ENCODE data around the gene MYH9. TPM values are rescaled to one million over a fixed set of nuclear protein-coding genes. Genes with fewer than 3 reads are reported as not detected.
A peak's percentile ranks its signal among the peaks of the same experiment; 100 is the strongest.
"Not testable (repeated sequence)": the region's sequence is repeated elsewhere in the genome, so short reads cannot be mapped to it uniquely, and the experiment has no call there.

Gene MYH9
- total RNA-seq, 2 donors from 2014 or later: 294 to 323 TPM

DNA sequence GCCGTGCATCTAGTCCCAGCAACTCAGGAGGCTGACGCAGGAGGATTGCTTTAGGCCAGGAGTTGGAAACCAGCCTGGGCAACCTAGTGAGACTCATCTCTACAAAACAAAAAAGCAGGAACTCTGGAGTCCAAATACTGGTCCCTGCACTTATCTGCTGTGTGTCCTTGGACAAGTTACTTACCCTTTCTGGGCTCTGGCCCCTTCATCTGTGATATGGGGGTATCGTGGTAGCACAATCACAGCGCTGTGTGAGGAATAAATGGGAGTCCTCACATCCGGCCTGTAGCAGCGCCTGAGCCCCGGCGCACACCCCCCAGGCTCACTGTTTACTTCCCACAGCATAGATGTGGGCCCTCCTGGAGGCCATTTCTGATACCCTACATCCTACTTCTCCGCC lies 44.2 kb upstream of the MYH9 start:
- DNase-seq (no peak), ATAC-seq (no peak)
- peak overlapping the region; percentile 83 to 90 (median 86) for H3K27ac ChIP-seq
- peaks cover 53% of the 10 kb centered on the region for H3K4me1 ChIP-seq
- H3K27me3 ChIP-seq: no peaks in the 10 kb centered on the region
- no peak overlapping the region for H3K4me3 ChIP-seq
- no peaks in the 10 kb centered on the region for H3K9me3 ChIP-seq
- WGBS, 2 donors: 78 to 82% methylated on average over 9 of the region's 9 CpGs
- TF ChIP-seq POLR2A (IDR thresholded peaks at IDR 0.05): no peak
- no peaks in the 10 kb centered on the region for H3K36me3 ChIP-seq (replicated peaks in 1 of 2; ENCODE audit: insufficient read depth in 1 of 2, low read depth in 2 of 2)
- intact Hi-C loops (cut with DNase I): no loop called here

DNA sequence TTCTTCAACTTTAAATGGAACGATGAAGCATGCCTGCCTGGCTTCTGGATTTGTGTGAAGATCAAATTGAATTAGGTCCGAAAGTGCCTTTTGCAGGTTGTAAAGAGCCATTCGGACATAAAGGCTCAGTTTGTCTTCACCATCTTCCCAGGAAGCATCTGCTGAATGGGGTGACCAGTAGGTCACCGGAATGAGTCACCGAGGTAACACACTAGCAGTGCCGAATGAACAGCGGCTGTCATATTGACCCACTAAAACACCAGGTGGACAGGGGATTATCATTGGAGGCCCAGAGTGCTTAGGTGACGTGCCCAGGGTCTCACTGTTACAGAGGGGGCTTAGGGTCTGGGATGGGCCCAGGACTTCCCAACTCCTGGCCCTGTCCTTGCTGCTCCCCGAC lies 43.1 kb upstream of the MYH9 start:
- DNase-seq (no peak), ATAC-seq (no peak)
- Histone ChIP-seq H3K27ac (no peak overlapping the region), H3K36me3 (replicated peaks in 1 of 2; ENCODE audit: insufficient read depth in 1 of 2, low read depth in 2 of 2) (no peaks in the 10 kb centered on the region), H3K4me3 (no peak overlapping the region), H3K27me3 (no peaks in the 10 kb centered on the region), H3K9me3 (no peaks in the 10 kb centered on the region), H3K4me1 (peaks cover 43% of the 10 kb centered on the region)
- TF ChIP-seq, protein P1, sequence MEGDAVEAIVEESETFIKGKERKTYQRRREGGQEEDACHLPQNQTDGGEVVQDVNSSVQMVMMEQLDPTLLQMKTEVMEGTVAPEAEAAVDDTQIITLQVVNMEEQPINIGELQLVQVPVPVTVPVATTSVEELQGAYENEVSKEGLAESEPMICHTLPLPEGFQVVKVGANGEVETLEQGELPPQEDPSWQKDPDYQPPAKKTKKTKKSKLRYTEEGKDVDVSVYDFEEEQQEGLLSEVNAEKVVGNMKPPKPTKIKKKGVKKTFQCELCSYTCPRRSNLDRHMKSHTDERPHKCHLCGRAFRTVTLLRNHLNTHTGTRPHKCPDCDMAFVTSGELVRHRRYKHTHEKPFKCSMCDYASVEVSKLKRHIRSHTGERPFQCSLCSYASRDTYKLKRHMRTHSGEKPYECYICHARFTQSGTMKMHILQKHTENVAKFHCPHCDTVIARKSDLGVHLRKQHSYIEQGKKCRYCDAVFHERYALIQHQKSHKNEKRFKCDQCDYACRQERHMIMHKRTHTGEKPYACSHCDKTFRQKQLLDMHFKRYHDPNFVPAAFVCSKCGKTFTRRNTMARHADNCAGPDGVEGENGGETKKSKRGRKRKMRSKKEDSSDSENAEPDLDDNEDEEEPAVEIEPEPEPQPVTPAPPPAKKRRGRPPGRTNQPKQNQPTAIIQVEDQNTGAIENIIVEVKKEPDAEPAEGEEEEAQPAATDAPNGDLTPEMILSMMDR (IDR thresholded peaks at IDR 0.05): no peak
- TF ChIP-seq POLR2A (IDR thresholded peaks at IDR 0.05): no peak
- 81 to 88% methylated on average over 9 of the region's 9 CpGs for WGBS, 2 donors
- intact Hi-C loops (cut with DNase I): no loop called here

DNA sequence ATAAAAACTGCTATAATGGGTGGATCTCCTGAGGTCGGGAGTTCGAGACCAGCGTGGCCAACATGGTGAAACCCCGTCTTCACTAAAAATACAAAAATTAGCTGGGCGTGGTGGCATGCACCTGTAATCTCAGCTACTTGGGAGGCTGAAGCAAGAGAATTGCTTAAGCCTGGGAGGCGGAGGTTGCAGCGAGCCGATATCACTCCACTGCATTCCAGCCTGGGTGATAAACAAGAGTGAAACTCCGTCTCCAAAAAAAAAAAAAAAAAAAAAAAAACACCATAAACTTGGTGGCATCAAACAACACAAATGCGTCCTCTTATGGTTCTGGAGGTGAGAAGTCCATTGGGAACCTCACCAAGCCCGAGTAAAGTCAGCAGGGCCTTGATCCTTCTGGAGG lies 40.2 kb upstream of the MYH9 start:
- intact Hi-C loops (cut with DNase I): not testable (repeated sequence)
- 89 to 96% methylated on average over 11 of the region's 11 CpGs for WGBS, 2 donors

DNA sequence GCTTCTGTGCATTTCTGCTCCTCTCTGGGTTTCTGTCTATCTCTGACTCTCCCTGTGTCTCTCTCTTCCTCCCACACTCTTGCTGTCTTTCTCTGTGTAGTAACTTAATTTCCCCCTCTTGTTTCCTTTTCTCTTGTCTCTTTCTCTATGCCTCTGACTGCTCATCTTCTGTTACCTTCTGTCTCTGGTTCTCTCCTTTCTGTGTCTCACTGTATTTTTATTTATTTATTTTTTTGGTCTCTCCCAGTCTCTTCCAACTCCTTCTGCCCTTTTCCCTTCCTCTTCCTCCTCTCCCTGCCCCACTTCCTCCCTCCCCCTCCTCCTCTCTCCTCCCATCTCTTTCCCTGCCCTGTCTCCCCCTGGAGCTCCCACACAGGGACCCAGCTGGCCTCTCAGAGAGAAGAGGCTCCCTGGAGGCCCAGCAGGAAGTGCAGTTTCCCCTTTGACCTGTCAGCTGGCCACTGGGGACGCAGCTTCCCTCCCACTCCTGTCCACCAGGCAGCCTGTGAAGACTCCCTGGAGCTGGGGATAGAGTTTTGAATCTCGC lies 38.3 kb upstream of the MYH9 start:
- H3K27me3 ChIP-seq: no peaks in the 10 kb centered on the region
- ATAC-seq (peak; percentile 48), DNase-seq (peak in 1 of 4 donors; percentile 48)
- intact Hi-C loops (cut with DNase I): no loop called here
- H3K9me3 ChIP-seq: no peaks in the 10 kb centered on the region
- no peaks in the 10 kb centered on the region for H3K36me3 ChIP-seq (replicated peaks in 1 of 2; ENCODE audit: insufficient read depth in 1 of 2, low read depth in 2 of 2)
- TF ChIP-seq, protein P1 (IDR thresholded peaks at IDR 0.05): no peak
- TF ChIP-seq POLR2A (IDR thresholded peaks at IDR 0.05): no peak
- H3K4me1 ChIP-seq: no peaks in the 10 kb centered on the region
- H3K27ac ChIP-seq: peak overlapping the region in 2 of 4 donors; percentile 23 to 32
- no peak overlapping the region for H3K4me3 ChIP-seq
- 67 to 85% methylated on average over 1 to 2 of the region's 2 CpGs for WGBS, 2 donors

More for the DNA sequence above, 40.2 kb upstream of the MYH9 start:
- H3K27ac ChIP-seq; DNase-seq; H3K27me3 ChIP-seq; ATAC-seq; H3K9me3 ChIP-seq; H3K36me3 ChIP-seq (replicated peaks in 1 of 2; ENCODE audit: insufficient read depth in 1 of 2, low read depth in 2 of 2); H3K4me3 ChIP-seq: not testable (repeated sequence)
- peaks cover 14% of the 10 kb centered on the region for H3K4me1 ChIP-seq

DNA sequence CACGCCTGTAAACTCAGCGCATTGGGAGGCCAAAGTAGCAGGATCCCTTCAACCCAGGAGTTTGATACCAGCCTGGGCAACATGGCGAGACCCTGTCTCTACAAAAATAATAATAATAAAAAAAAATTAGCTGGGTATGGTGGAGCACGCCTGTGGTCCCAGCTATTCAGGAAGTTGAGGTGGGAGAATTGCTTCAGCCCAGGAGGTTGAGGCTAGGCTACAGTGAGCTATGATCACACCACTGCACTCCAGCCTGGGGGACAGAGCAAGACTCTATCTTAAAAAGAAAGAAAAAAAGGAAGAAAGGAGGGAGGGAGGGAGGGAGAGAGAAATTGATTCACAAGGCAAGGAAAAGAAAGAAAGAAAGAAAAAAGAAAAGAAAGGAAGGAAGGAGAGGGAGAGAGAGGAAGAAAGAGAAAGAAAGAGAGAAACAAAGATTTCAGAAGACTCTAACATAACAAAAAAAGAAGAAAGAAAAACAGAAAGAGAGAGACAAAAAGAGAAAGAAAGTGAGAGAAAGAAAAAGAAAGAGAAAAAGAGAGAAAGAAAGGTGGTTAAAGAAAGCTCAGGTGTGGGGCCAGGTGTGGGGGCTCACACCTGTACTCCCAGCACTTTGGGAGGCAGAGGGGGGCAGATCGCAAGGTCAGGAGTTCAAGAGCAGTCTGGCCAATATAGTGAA lies 37.3 kb upstream of the MYH9 start:
- TF ChIP-seq, protein P1 (IDR thresholded peaks at IDR 0.05): no peak
- TF ChIP-seq POLR2A (IDR thresholded peaks at IDR 0.05): no peak
- H3K4me1 ChIP-seq: peaks cover 8% of the 10 kb centered on the region
- intact Hi-C loops (cut with DNase I): no loop called here
- DNase-seq: no peak
- ATAC-seq: no peak
- no peak overlapping the region for H3K27ac ChIP-seq
- H3K27me3 ChIP-seq: no peaks in the 10 kb centered on the region
- WGBS, 2 donors: 87 to 96% methylated on average over 5 of the region's 5 CpGs
- no peak overlapping the region for H3K4me3 ChIP-seq
- no peaks in the 10 kb centered on the region for H3K9me3 ChIP-seq
- H3K36me3 ChIP-seq (replicated peaks in 1 of 2; ENCODE audit: insufficient read depth in 1 of 2, low read depth in 2 of 2): no peaks in the 10 kb centered on the region

DNA sequence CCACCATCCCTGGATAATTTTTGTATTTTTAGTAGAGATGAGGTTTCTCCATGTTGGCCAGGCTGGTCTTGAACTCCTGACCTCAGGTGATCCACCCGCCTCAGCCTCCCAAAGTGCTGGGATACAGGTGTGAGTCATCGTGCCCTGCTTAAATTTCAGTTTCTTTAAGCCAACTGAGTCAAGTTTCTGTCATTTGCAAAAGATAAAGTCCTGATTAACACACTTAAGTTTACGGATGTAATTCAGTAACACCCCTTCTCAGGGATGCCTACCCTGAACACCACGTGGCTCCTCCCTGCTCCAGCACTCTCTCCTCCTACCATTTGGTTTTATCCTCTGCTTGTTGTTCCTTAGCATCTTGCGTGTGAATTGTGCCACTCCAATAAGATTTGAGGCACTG lies 36.7 kb upstream of the MYH9 start:
- H3K9me3 ChIP-seq; H3K27me3 ChIP-seq; H3K36me3 ChIP-seq (replicated peaks in 1 of 2; ENCODE audit: insufficient read depth in 1 of 2, low read depth in 2 of 2); DNase-seq; H3K27ac ChIP-seq; H3K4me3 ChIP-seq; intact Hi-C loops (cut with DNase I); ATAC-seq: not testable (repeated sequence)
- peaks cover 13% of the 10 kb centered on the region for H3K4me1 ChIP-seq
- WGBS, 2 donors: 76 to 84% methylated on average over 5 of the region's 5 CpGs
